Muscle layer of duodenum (tissue), 2 donors: ENCODE results near the gene TSSK3.

Source experiments
- H3K27ac ChIP-seq: one replicate; pipeline ENCODE4 v1.7.0; 2013; ENCODE audit warnings: mild to moderate bottlenecking, low read length
- H3K27me3 ChIP-seq: one replicate; pipeline ENCODE4 v1.7.0; 2013; ENCODE audit warnings: low read depth, mild to moderate bottlenecking, control low read depth, low read length
- H3K36me3 ChIP-seq, 2 donors: one replicate each; pipeline ENCODE4 v1.7.0; 2013; ENCODE audit warnings: low read length in 2 of 2, control low read depth in 1 of 2, mild to moderate bottlenecking in 1 of 2; ENCODE audit not compliant: insufficient read depth in 2 of 2, control insufficient read depth in 1 of 2
- H3K4me1 ChIP-seq, 2 donors: one replicate each; pipeline ENCODE4 v1.7.0; 2013; ENCODE audit warnings: low read length in 2 of 2, mild to moderate bottlenecking in 2 of 2, control low read depth in 1 of 2, moderate library complexity in 1 of 2; ENCODE audit not compliant: insufficient read depth in 2 of 2, control insufficient read depth in 1 of 2
- H3K4me3 ChIP-seq, 2 donors: one replicate each; pipeline ENCODE4 v1.7.0; 2013; ENCODE audit warnings: low read length in 2 of 2, low read depth in 1 of 2, mild to moderate bottlenecking in 1 of 2
- H3K9me3 ChIP-seq, 2 donors: one replicate each; pipeline ENCODE4 v1.7.0; 2013; ENCODE audit warnings: low read length in 2 of 2, control low read depth in 1 of 2, mild to moderate bottlenecking in 1 of 2; ENCODE audit not compliant: control insufficient read depth in 1 of 2
- donor health status: healthy.

TSSK3 gene

GRCh38 chr1:32411261-32411660 lies 48.9 kb downstream of the TSSK3 start:
- H3K27ac ChIP-seq = no peak overlapping the region
- no peaks in the 10 kb centered on the region for H3K27me3 ChIP-seq
- no peaks in the 10 kb centered on the region for H3K4me1 ChIP-seq
- no peak overlapping the region for H3K4me3 ChIP-seq
- no peaks in the 10 kb centered on the region for H3K36me3 ChIP-seq
- H3K9me3 ChIP-seq = peaks cover 0 to 8% of the 10 kb centered on the region in 2 donors

DNA sequence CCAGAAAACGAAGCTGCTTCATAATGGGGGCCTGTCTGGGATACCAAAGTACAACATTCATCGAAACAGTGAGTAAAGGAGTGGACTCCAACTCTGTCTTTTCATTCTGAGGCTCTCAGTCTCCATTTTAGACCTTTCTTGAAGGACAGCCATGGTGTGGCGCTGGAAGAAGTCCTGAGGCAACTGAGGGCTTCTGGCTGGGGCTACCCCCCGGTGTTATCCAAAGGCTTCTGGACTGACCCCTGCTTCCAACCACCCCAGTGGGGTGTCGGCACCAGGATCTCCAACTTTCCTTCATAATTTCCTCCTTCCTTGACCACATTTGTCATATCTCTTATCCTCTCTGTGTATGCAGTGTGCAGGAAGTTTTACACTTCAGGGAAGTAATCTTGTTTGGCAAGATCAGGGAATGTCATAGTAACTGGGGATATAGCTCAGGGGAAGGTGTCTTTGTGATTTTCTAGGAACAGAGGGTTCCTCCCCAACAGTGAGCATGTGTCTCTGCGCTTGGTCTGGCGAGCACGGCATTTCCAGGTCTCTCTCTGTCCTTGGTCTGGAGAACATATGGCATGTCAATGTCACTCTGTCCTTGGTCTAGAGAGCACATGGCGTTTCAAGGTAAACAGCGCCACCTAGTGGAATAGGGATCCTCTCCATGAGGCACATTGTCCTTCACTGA lies 51.3 kb downstream of the TSSK3 start:
- no peaks in the 10 kb centered on the region for H3K4me1 ChIP-seq
- H3K27ac ChIP-seq = no peak overlapping the region
- H3K27me3 ChIP-seq = no peaks in the 10 kb centered on the region
- no peak overlapping the region for H3K4me3 ChIP-seq
- H3K9me3 ChIP-seq = peaks cover 0 to 8% of the 10 kb centered on the region in 2 donors
- H3K36me3 ChIP-seq = no peaks in the 10 kb centered on the region
